GM19239 (cell line): ENCODE data around the gene COA1.
A peak's percentile ranks its signal among the peaks of the same experiment; 100 is the strongest.

Source experiments
- DNase-seq: peaks from one replicate; pipeline ENCODE4 v3.0.0; 2011; ENCODE audit warnings: low spot score; ENCODE audit not compliant: insufficient read length
- FAIRE-seq: peaks from 2 replicates; lab custom pipeline; 2011; peaks lifted over from hg19 to GRCh38; lab: Jason Lieb, UNC

Gene COA1

GRCh38 chr7:43660141-43660540 lies 69.2 kb downstream of the COA1 start:
- no peak for FAIRE-seq
- no peak for DNase-seq

DNA sequence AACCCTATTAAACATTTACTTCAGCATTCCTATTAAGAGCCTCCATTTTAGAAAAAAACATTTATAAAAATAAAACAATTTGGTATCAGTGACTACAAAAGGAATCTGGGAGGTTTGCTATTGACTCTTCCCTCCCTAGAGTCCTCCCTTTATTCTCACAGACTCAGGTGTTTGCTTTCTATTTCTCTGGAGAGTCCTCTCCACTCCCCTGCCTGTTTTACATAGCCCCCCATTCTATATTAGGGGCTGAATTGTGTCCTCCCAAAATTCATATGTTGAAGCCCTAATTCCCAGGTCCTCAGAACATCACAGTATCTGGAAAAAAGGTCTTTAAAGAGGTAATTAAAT lies 69.8 kb downstream of the COA1 start:
- FAIRE-seq = no peak
- DNase-seq = no peak

DNA sequence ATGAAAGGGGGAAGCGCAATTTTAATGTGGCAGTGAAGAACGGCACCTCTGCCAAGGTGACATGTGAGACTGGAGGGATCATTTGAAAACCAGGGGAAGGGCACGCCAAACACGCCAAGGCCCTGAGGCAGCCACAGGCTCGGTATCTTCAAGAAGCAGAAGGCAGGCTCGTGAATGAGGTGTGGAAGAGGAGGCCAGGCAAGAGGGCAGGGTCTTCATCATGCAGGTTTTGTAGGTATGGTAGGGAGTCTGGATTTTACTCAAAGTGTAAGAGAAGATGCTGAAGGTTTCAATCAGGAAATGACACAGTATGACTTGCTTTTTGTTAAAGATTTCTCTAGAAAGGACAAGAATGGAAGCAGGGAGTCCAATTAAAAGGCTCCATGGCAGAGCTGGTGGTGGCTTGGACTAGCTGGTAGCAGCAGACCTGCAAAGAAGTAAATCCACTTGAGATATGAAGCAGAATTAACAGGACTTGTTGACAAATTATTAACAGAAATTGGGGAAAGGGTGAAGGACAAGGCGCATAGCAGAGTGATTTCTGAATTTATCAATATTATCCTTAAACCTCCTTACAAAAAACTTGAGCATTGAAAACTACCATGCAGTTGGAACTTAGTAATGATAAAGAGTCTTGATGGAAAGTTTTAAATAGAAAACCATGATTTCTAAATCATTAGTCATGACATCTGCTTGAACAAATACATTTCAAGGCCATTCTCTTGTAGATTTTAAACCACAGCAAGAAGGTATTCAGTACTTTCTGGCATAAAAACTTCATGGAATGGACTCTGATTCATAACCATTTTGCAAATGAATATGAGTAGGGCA lies 70.4 kb downstream of the COA1 start:
- DNase-seq = no peak
- FAIRE-seq = peak; percentile 87

DNA sequence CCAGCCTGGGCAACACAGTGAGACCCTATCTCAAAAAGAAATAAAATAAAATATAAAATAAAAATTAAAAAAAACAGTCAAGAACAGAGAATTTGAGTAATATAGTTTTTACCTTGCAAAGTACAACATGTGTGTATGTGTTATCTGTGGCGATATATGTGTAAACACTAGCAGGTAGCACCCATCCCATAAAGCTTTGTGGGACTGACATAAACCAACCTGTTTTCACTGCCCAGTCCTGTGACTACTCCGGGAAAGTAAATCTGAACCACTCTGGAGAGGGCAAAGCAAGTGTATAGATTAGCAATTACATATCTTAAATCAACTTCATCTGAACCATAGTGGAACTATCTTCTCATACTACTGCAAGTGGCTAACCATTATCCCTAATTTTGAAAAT lies 72.3 kb downstream of the COA1 start:
- DNase-seq = no peak
- FAIRE-seq = no peak

DNA sequence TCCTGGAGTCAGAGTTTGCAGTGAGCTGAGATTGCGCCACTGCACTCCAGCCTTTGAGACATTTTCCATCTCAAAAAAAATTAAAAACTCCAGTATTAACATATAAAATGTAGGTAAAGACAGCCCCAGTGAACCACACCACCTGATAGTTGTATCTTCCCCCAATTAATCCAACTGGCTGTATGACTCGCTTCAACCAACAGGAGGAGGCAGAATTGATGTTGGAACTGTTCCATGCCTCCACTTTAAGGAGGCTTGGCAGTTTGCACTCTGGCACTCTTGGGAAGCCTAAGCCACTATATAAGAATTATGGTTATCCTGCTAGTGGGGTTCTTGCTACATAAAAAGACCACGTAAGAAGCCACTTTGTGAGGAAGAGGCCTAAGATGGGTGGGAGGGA lies 73.7 kb downstream of the COA1 start:
- FAIRE-seq (no peak), DNase-seq (no peak)

- FAIRE-seq = no peak
- no peak for DNase-seq
These were observed 75.3 kb downstream of the COA1 start for GRCh38 chr7:43653891-43654504.

DNA sequence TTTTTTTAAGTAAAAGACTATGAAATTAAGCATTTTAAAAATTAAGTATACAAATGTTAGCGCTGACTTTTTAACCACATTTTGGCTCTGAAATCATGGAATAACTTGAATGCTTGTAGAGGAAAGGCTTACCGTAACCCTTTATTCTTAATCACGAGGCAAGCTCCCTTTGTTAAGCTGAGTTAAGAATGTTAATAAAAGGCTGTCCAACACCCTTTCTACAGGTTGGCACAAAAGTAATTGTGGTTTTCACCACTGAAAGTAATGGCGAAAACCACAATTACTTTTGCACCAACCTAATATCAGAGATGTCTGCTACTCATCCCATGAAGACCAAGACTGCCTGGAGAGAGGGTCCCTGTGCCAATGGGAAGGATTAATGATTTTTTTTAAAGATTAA lies 75.9 kb downstream of the COA1 start:
- DNase-seq = no peak
- FAIRE-seq = peak; percentile 37

DNA sequence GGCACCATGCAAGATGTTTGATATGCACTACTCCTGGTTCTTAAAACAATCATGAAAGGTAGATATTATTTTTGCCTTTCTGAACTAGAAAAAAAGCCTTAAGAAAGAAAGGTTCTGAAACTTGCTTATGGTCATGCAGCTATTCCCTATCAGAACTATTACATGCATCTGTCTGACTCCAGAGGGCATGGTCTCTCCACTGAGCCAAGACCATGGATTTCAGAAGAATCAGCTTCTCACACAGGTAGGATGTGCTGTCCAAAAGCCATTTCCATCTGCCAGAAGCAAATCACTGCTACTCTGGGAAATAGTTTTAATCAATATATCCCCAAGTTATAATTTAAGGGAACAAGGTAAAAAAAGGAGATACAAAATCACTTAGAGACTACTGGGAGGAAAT lies 77.0 kb downstream of the COA1 start:
- no peak for DNase-seq
- peak; percentile 49 for FAIRE-seq

DNA sequence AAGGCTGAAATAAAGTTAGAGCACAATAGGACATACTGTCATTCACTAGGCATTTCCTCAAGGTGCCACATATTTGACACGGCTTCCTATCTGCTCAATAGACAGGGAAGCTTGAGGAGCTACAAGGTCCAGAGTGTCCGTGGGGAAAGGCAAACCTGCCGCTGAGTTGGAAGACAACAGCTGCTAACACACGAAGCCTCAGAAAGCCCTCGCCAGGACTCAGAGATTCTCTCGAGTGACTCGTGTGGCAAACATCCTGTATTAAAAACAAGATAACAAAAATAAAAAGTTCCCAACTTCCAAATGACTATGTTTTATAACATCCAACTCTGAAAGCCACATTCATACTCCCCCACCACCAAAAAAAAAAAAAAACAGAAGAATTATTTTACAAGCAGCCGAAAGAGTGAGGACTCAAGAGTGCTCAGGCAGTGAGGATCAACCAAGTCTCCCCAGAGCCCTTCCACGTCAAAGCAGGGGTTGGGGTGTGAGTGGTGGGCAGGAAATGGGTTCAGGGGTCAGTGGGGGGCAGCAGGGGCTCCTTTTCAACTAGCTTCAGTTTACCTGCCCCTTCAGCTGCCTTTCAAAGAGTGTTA lies 78.8 kb downstream of the COA1 start:
- DNase-seq = no peak
- FAIRE-seq = peak; percentile 76

DNA sequence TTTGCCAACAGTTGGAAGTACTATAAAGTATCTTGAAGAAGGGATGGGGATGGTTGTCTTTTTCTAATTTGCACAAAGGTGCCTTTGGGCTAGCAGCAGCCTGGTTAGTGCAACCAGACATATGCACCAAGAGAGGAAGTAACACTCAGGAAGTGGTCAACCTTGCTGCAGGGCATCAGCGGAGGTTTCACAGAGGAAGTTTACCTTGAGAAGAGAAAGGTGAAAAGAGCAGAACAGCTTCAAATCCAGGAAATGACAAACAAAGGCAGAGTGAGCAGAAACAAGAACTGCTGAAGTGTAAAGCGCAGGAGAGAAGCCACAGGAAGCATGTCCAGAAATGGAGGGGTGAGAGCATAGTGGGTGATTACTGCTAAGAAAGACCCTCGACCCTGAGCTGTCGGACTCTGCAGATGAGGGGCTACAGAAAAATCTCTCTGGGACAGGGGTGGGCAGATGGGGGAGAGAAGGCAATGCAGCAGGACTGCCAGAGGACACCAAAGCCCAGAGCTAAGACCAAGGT lies 79.5 kb downstream of the COA1 start:
- DNase-seq (peak; percentile 46), FAIRE-seq (peak; percentile 98)

DNA sequence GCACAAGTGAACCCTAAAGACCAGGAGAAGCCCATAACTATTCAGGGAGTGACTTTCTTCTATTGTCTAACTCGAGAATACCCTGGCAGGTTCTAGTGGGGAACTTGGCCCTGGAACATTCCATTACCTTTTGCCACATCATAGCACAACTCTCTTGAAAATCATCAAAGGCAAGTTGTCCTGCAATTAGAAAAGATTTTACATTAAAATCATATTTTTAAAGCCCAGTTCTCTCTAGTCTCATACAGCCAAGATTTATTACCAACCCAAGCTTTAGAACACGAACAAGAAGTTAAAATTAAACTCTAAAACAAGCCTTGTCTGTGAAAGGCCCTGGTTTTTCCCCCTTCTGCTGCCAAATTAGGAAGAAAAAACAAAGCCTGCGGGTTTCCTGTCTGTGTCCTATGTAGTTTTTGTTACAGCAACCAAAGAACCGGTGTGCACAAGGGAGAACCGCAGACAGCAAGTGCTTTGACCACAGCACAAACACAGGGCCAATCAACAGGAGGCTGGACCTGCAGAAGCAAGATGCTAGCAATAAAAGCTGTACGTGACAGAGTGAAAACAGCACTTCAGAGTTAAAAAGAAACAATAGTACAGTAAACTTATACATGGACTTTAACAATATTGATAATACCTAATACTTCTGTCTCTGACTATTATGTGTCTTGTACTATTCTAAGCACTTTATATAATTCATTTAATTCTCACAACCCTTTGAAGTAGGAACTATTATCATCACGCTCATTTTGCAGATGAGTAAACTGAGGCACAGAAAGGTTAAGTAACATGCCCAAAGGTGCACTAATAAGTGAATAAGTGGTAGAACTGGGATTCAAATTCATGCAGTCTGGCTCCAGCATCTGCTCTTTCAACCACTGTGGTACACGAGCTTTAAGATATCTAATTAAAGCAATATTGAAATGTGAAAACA lies 80.6 kb downstream of the COA1 start:
- FAIRE-seq (peak; percentile 98), DNase-seq (peak; percentile 54)

- no peak for DNase-seq
These were observed 81.5 kb downstream of the COA1 start for GRCh38 chr7:43647673-43648472.

DNA sequence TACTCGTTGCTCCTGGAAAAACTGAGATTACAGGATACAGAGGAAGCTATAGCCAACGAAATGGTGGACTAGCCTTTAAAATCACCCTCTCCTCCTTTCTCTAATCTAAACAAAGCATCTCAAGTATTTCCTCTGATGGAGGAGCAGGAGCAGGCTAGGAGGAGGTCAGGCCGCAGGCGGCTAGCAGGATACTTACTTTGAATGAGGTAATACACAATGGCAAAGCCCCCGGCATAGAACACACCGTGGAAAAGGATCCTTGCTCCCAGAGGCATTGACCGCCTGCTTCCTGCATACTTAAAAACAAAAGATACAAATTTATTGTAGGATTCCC lies 82.0 kb downstream of the COA1 start:
- no peak for FAIRE-seq
- no peak for DNase-seq

More at GRCh38 chr7:43647673-43648472, 81.5 kb downstream of the COA1 start:
- FAIRE-seq = peak; percentile 87

DNA sequence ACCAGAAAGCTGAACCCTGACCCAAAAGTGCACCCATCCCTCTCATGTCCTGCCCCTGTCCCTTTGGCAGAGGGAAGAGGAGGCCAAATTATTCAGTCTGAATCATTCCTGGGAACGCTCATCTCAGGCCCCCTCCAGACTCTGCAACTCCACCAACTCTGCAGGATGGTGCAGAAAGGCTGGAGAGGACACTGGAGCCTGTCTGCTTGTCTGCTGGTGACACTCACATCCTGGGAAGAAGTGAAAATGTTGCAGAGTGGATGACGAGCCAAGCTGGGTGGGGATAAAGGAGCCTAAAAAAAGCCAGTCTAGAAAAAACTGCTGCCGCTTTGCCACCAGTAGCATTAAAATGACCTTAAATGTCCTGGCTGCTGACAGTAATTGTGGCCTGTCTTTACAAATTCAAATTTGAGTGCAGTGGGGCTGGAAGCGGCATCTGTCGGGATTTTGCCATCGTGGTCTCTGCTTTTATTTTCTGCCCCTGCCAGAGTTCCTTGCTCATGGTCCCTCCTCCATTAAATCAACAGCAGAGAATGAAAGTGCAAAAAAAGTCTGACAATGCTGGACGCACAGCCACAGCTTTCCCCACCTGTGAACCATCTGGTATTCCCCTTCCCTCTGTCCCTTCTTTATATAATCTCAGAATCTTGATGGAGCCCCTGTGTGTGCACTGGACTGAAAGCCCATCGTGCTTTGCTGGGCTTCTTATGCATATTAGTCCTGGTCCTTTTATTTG lies 82.6 kb downstream of the COA1 start:
- peak; percentile 80 for FAIRE-seq

DNA sequence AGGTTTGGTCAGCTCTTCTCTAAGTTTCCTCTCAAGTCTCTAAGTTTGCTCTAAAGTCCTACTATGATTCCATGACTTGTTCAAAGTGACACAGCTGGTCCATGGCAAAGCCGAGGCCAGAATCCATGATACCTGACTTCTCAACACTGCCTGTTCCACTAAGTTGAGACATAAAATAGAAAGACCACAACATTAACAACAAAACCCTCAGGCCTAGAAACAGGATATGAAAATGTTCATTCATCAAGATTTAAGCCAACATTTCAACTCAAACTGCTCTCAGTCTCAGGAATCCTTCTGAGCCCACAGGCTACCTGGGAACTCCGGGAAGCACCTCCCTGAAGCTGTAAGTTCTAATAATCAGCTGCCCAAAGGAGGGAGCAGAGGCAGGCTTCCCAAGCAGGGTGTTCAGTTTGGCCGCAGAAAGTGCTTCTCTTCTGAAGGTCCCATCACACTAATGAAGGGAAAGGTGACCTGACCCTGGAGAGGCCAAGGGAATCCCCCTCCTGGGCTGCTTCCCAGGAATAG lies 83.6 kb downstream of the COA1 start:
- DNase-seq (no peak), FAIRE-seq (no peak)

More for the DNA sequence above, 82.6 kb downstream of the COA1 start:
- no peak for DNase-seq

- FAIRE-seq (no peak), DNase-seq (no peak)
These were observed 85.5 kb downstream of the COA1 start for GRCh38 chr7:43643846-43644245.

GRCh38 chr7:43642897-43643630 lies 86.3 kb downstream of the COA1 start:
- no peak for FAIRE-seq
- DNase-seq = no peak

DNA sequence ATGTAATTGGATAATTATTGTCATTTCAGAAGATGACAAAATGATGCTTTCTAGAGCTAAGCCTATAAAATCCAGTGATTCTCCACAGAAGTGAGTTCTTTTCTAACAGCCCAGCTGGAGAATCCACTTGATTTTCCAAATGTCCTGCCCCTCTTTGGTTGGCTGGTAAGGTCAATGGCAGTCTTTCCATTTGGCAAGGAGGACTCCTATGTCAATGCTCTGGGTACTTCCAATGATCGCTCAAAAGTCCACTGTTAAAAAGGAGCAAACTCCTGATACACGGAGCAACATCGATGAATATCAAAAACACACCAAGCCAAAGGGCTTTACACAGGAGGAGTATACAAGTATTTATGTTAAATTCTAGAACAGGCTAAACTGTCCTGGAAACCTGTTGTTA lies 88.6 kb downstream of the COA1 start:
- DNase-seq (no peak), FAIRE-seq (no peak)
